IMR-90 (cell line): ENCODE results near the gene R3HDM4. TPM values are rescaled to one million over a fixed set of nuclear protein-coding genes. Genes with fewer than 3 reads are reported as not detected.

ENCODE experiments used
- ATAC-seq: fragments of 200-7000 bp; cut with Tn5 transposase; 2 replicates; pipeline ENCODE4 v1.9.1; 2020; ENCODE audit warnings: low read depth, mild to moderate bottlenecking, moderate library complexity
- Bru-seq: library from RNA; stranded (reverse); fragments of 400-500 nt; gene quantifications from one replicate; lab custom pipeline; 2021; lab: Mats Ljungman, UMichigan
- BruChase-seq, 2 experiments: library from RNA; stranded (reverse); fragments of 400-500 nt; gene quantifications; one replicate each; lab custom pipeline; 2021; lab: Mats Ljungman, UMichigan
- BruUV-seq: library from RNA; stranded (reverse); fragments of 400-500 nt; replicated peaks from 2 replicates; lab custom pipeline; 2021; lab: Mats Ljungman, UMichigan
- CTCF ChIA-PET: fragments of 300-600 bp; formaldehyde crosslinking; extraction: SDS; loops from one replicate; lab custom pipeline; 2021; ENCODE audit warnings: antibody characterized with exemption; lab: Yijun Ruan, JAX
- POLR2A ChIA-PET: fragments of 300-600 bp; sonication (Branson Sonifier 250); formaldehyde crosslinking; loops from one replicate; lab custom pipeline; 2022; ENCODE audit warnings: antibody characterized with exemption; ENCODE audit not compliant: unreplicated experiment; lab: Charles Lee
- DNase-seq: peaks from one replicate; pipeline ENCODE4 v3.0.0; 2013
- H2AFZ ChIP-seq: replicated peaks from 2 replicates; pipeline ENCODE3; 2013; ENCODE audit warnings: low read length, mild to moderate bottlenecking; ENCODE audit not compliant: poor library complexity
- H2AK5ac ChIP-seq: 2 replicates; pipeline ENCODE4 v1.6.1; 2013; ENCODE audit warnings: low read depth, low read length, inconsistent platforms
- H2AK9ac ChIP-seq: replicated peaks from 2 replicates; pipeline ENCODE3; 2013; ENCODE audit warnings: mild to moderate bottlenecking, low read depth, low read length, moderate library complexity; ENCODE audit not compliant: poor library complexity
- H2BK120ac ChIP-seq: 2 replicates; pipeline ENCODE4 v1.6.1; 2013; ENCODE audit warnings: low read depth, low read length, inconsistent platforms
- H2BK15ac ChIP-seq: 3 replicates; pipeline ENCODE4 v1.6.1; 2013; ENCODE audit warnings: low read depth, low read length, inconsistent platforms
- H2BK20ac ChIP-seq: 2 replicates; pipeline ENCODE4 v1.6.1; 2013; ENCODE audit warnings: low read depth, mild to moderate bottlenecking, inconsistent platforms, low read length, moderate library complexity
- H2BK5ac ChIP-seq: 2 replicates; pipeline ENCODE4 v1.6.1; 2013; ENCODE audit warnings: mild to moderate bottlenecking, low read depth, low read length, inconsistent platforms; ENCODE audit not compliant: poor library complexity, severe bottlenecking
- H3K14ac ChIP-seq: replicated peaks from 2 replicates; pipeline ENCODE4 v1.6.1; 2013; ENCODE audit warnings: low read depth, low read length, inconsistent platforms
- H3K18ac ChIP-seq: 2 replicates; pipeline ENCODE4 v1.6.1; 2013; ENCODE audit warnings: low read depth, low read length, control low read depth
- H3K23ac ChIP-seq: 2 replicates; pipeline ENCODE4 v1.6.1; 2013; ENCODE audit warnings: low read depth, low read length, inconsistent platforms
- H3K27ac ChIP-seq: 2 replicates; pipeline ENCODE4 v1.5.1; 2013; ENCODE audit warnings: mild to moderate bottlenecking, control low read depth, low read length; ENCODE audit not compliant: insufficient read depth
- H3K27me3 ChIP-seq: 2 replicates; pipeline ENCODE4 v1.6.1; 2013; ENCODE audit warnings: low read length; ENCODE audit not compliant: control insufficient read depth, insufficient read depth
- H3K36me3 ChIP-seq: 2 replicates; pipeline ENCODE4 v1.6.1; 2013; ENCODE audit warnings: low read length, mixed read lengths; ENCODE audit not compliant: control insufficient read depth, insufficient read depth
- H3K4ac ChIP-seq: 2 replicates; pipeline ENCODE4 v1.6.1; 2013; ENCODE audit warnings: low read depth, low read length, inconsistent platforms
- H3K4me1 ChIP-seq: 2 replicates; pipeline ENCODE4 v1.6.1; 2013; ENCODE audit warnings: low read length, mixed read lengths; ENCODE audit not compliant: control insufficient read depth, insufficient read depth
- H3K4me2 ChIP-seq: 2 replicates; pipeline ENCODE4 v1.6.1; 2013; ENCODE audit warnings: low read depth, mild to moderate bottlenecking, control low read depth, low read length, moderate library complexity
- H3K4me3 ChIP-seq: 2 replicates; pipeline ENCODE4 v1.5.1; 2013; ENCODE audit warnings: low read depth, mild to moderate bottlenecking, control low read depth, low read length, moderate library complexity; ENCODE audit not compliant: insufficient read depth
- H3K56ac ChIP-seq: 2 replicates; pipeline ENCODE4 v1.6.1; 2013; ENCODE audit warnings: low read length, inconsistent platforms; ENCODE audit not compliant: insufficient read depth; ENCODE audit errors: extremely low read depth
- H3K79me1 ChIP-seq, 2 experiments: 2 replicates each; pipeline ENCODE4 v1.6.1; 2013; ENCODE audit warnings: low read length in 2 of 2, inconsistent platforms in 1 of 2, low read depth in 1 of 2
- H3K9ac ChIP-seq: 2 replicates; pipeline ENCODE4 v1.6.1; 2013; ENCODE audit warnings: low read depth, low read length, control low read depth
- H3K9me1 ChIP-seq: 2 replicates; pipeline ENCODE4 v1.6.1; 2013; ENCODE audit warnings: low read length, inconsistent platforms; ENCODE audit not compliant: insufficient read depth
- H3K9me3 ChIP-seq: 2 replicates; pipeline ENCODE4 v1.6.1; 2013; ENCODE audit warnings: low read length; ENCODE audit not compliant: control insufficient read depth, insufficient read depth
- H4K20me1 ChIP-seq: 2 replicates; pipeline ENCODE4 v1.6.1; 2013; ENCODE audit warnings: low read length, inconsistent platforms; ENCODE audit not compliant: insufficient read depth
- H4K5ac ChIP-seq: 2 replicates; pipeline ENCODE4 v1.6.1; 2013; ENCODE audit warnings: mild to moderate bottlenecking, low read depth, low read length, control low read depth
- H4K8ac ChIP-seq, 2 experiments: 2 replicates each; pipeline ENCODE4 v1.6.1; 2013; ENCODE audit warnings: low read depth in 2 of 2, low read length in 2 of 2, control low read depth in 1 of 2, inconsistent platforms in 1 of 2
- H4K91ac ChIP-seq: 2 replicates; pipeline ENCODE4 v1.6.1; 2013; ENCODE audit warnings: low read depth, low read length, inconsistent platforms; ENCODE audit not compliant: insufficient read depth
- MAFK ChIP-seq: IDR thresholded peaks from 2 replicates; pipeline ENCODE4 v1.6.1; 2012; ENCODE audit warnings: low read depth, low read length, improper control_type of control experiment
- MAZ ChIP-seq: IDR thresholded peaks from 2 replicates; pipeline ENCODE4 v1.6.1; 2012; ENCODE audit warnings: low read depth, mild to moderate bottlenecking, low read length, improper control_type of control experiment, moderate library complexity, borderline replicate concordance
- MXI1 ChIP-seq: IDR thresholded peaks from 2 replicates; pipeline ENCODE4 v1.6.1; 2012; ENCODE audit warnings: low read depth, mild to moderate bottlenecking, low read length, moderate library complexity, borderline replicate concordance
- POLR2A ChIP-seq: IDR thresholded peaks from 2 replicates; pipeline ENCODE4 v1.6.1; 2012; ENCODE audit warnings: mild to moderate bottlenecking, low read depth, low read length
- RAD21 ChIP-seq: IDR thresholded peaks from 2 replicates; pipeline ENCODE4 v1.6.1; 2012; ENCODE audit warnings: low read length, improper control_type of control experiment
- RCOR1 ChIP-seq: IDR thresholded peaks from 2 replicates; pipeline ENCODE4 v1.6.1; 2012; ENCODE audit warnings: mild to moderate bottlenecking, low read length, improper control_type of control experiment; ENCODE audit not compliant: insufficient replicate concordance
- WGBS, 2 experiments: methylation state at CpG; one replicate each; pipeline versions ENCODE4 v1.1.5 to v1.1.7; 2013; ENCODE audit warnings: missing lambda C conversion rate in 2 of 2; ENCODE audit not compliant: insufficient read length in 1 of 2; ENCODE audit errors: extremely low coverage in 2 of 2; 5-methylcytosine and 5-hydroxymethylcytosine counted together
- dilution Hi-C: fragments of 300-500 bp; cut with HindIII; formaldehyde crosslinking; loops from one replicate; pipeline ENCODE4 v1.14.3; 2018; ENCODE audit warnings: low sequenced_read_pairs; ENCODE audit not compliant: unreplicated experiment
- in situ Hi-C: fragments of 300-500 bp; cut with MboI; formaldehyde crosslinking; loops from 3 replicates; pipeline ENCODE4 v1.14.3; 2019; ENCODE audit warnings: low sequenced_read_pairs, inconsistent platforms, mixed read lengths
- intact Hi-C: fragments of 100-400 bp; cut with micrococcal nuclease; formaldehyde crosslinking; loops from 2 replicates; pipeline ENCODE4 v1.10.0; 2022
- long read RNA-seq: library from polyadenylated mRNA; unstranded; transcript quantifications from one replicate; pipeline ENCODE4 v2.0.0, GENCODE V29; 2021; ENCODE audit not compliant: unreplicated experiment
- polyA plus RNA-seq, 3 experiments: library from polyadenylated mRNA; depleted of rRNA; stranded (reverse); fragments of >200 nt; gene quantifications; 2 replicates each; pipeline ENCODE4 v1.2.3, GENCODE V29; 2012; ENCODE audit warnings: low replicate concordance in 1 of 3
- total RNA-seq: library from RNA; depleted of rRNA; stranded (reverse); fragments of >200 nt; gene quantifications from 2 replicates; pipeline ENCODE4 v1.2.3, GENCODE V29; 2012; rRNA removed

Gene R3HDM4
- total RNA-seq (8.9 and 9.0 TPM in 2 replicates), polyA plus RNA-seq (2012; rRNA removed) (51.5 and 52.5 TPM in 2 replicates), Bru-seq, nascent RNA (percentile 73 among the genes with signal in this experiment), BruChase-seq, experiment 1, labeled RNA remaining after a 6-hour chase (percentile 90 among the genes with signal in this experiment), BruChase-seq, experiment 2, labeled RNA remaining after a 2-hour chase (percentile 87 among the genes with signal in this experiment)
- 36.9 and 69.3 TPM in 2 replicates for polyA plus RNA-seq (2012; cell fraction: cytosol; rRNA removed)
- polyA plus RNA-seq (2012; cell fraction: nucleus; rRNA removed; ENCODE audit: low replicate concordance), result 60.4 and 87.8 TPM in 2 replicates
- long read RNA-seq, transcript R3HDM4-201 (8 exons, 1,815 nt), result major isoform, 12 of 25 reads
- long read RNA-seq, partial matches to known transcripts, result 5 of 25 reads
- long read RNA-seq, other reads (novel, unspliced or antisense), result 8 of 25 reads

DNA sequence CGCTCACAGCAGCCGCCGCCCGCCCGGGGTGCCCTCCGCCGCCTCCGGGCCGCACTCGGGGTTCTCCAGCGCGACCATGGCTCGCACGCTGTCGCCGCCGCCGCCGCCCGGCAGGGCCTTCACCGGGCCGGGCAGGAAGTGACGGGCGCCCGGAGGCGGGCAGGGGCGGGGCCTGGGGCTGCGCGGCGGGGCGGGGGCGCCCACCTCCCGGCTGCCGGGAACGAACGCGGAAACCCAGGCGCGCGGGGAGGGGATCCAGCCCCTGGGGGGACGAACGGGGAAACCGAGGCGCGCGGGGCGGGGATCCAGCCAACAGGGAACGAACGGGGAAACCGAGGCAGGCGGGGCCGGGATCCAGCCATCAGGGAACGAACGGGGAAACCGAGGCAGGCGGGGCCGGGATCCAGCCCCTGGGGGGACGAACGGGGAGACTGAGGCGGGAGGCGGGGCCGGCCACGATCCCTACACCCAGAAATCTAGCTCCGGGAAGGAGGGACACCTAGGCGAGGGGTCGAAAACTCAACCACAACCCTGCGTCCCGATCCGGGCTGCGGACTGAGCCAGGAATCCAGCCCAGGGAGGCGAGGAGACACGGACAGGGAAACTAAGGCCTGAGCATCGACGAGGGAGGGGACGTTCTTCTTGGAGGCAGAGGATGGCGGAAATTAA is at the start of gene R3HDM4:
R3HDM4 (minus strand) TSS at position 140 of the 669 bp plus-strand sequence; CDS start at position 78, 62 bp downstream.
- peak within 1 kb of the TSS; percentile 86 for H3K4me2 ChIP-seq
- H4K5ac ChIP-seq, result peak within 1 kb of the TSS; percentile 86
- peaks cover 4 to 35% of the 10 kb centered on the region in 2 experiments; a peak in 2 of 4 replicates for H3K79me1 ChIP-seq
- POLR2A ChIA-PET, result no interaction called here
- H3K14ac ChIP-seq, result peak within 1 kb of the TSS; percentile 85
- dilution Hi-C loops (no loop called here), intact Hi-C loops (loop anchor here (5.0 kb wide), 2 partner anchors 46 to 251 kb away; partner anchors contain the start of gene RNF126), in situ Hi-C loops (no loop called here)
- H3K4me1 ChIP-seq, result peaks cover 12% of the 10 kb centered on the region
- H4K20me1 ChIP-seq, result peaks cover 26% of the 10 kb centered on the region
- H4K8ac ChIP-seq, result peak within 1 kb of the TSS; percentile 85 to 95
- peak within 1 kb of the TSS; percentile 98 for H3K27ac ChIP-seq
- 0 out of 2 replicates have a peak, but pooled peaks cover 1% of the 10 kb centered on the region for H3K36me3 ChIP-seq
- H3K56ac ChIP-seq, result peak within 1 kb of the TSS; percentile 27
- H2AFZ ChIP-seq, result peak within 1 kb of the TSS; percentile 90
- peak within 1 kb of the TSS; percentile 73 for H3K23ac ChIP-seq
- ATAC-seq (peak; percentile 93), DNase-seq (peak; percentile 37)
- peak within 1 kb of the TSS; percentile 84 for H2BK5ac ChIP-seq
- H3K9me3 ChIP-seq, result no peaks in the 10 kb centered on the region
- peak within 1 kb of the TSS; percentile 94 for H2AK5ac ChIP-seq
- peaks cover 12% of the 10 kb centered on the region for H3K27me3 ChIP-seq
- H2BK120ac ChIP-seq, result peak within 1 kb of the TSS; percentile 59
- 1% methylated on average over 23 of the region's 76 CpGs; no CpG with 5 or more reads in 1 of the 2 experiments for WGBS, 2 experiments
- no peaks in the 10 kb centered on the region for H3K9me1 ChIP-seq
- H2BK15ac ChIP-seq, result no peak within 1 kb of the TSS
- H3K4ac ChIP-seq, result peak within 1 kb of the TSS; percentile 96
- peak within 1 kb of the TSS; percentile 100 for H3K9ac ChIP-seq
- peak within 1 kb of the TSS; percentile 93 for H3K18ac ChIP-seq
- no TSS peak for BruUV-seq
- CTCF ChIA-PET, result interaction anchor here (0.8 kb wide), 1 partner anchor 143 kb away, joined by 3 read pairs; no protein-coding TSS in a partner anchor
- H2AK9ac ChIP-seq, result peak within 1 kb of the TSS; percentile 93
- H4K91ac ChIP-seq, result peak within 1 kb of the TSS; percentile 88
- peak within 1 kb of the TSS; percentile 100 for H3K4me3 ChIP-seq
- no peak for TF ChIP-seq RAD21
- peak; percentile 63; the same call in 1 of the 2 replicates for TF ChIP-seq MAZ
- peak; percentile 82 for TF ChIP-seq POLR2A
- no peak for TF ChIP-seq MAFK
- peak; percentile 20; the same call in 1 of the 2 replicates for TF ChIP-seq MXI1
- no peak for TF ChIP-seq RCOR1
- no peak within 1 kb of the TSS for H2BK20ac ChIP-seq
